BE2C (cell line): ENCODE data around the gene PILRA.
"Not testable (repeated sequence)": the region's sequence is repeated elsewhere in the genome, so short reads cannot be mapped to it uniquely, and the experiment has no call there.

Experiments used
- DNase-seq: peaks from one replicate; pipeline ENCODE4 v3.0.0-alpha.2; 2020
- H3K27me3 ChIP-seq: fragments of 250-450 bp; sonication (Bioruptor Pico); 2 replicates; pipeline ENCODE4 v1.5.1; 2020; ENCODE audit warnings: mild to moderate bottlenecking
- H3K36me3 ChIP-seq: fragments of 250-450 bp; sonication (Bioruptor Pico); 2 replicates; pipeline ENCODE4 v1.5.1; 2020; ENCODE audit warnings: mild to moderate bottlenecking
- H3K4me1 ChIP-seq: fragments of 250-450 bp; sonication (Bioruptor Pico); 2 replicates; pipeline ENCODE4 v1.5.1; 2020
- H3K4me3 ChIP-seq: 2 replicates; pipeline ENCODE4 v1.5.1; 2011; ENCODE audit warnings: low read depth, low read length
- H3K9me3 ChIP-seq: fragments of 250-450 bp; sonication (Bioruptor Pico); 2 replicates; pipeline ENCODE4 v1.5.1; 2020
- CTCF ChIP-seq: IDR thresholded peaks from 2 replicates; pipeline ENCODE4 v1.5.1; 2012; ENCODE audit warnings: mild to moderate bottlenecking, low read depth, low read length

Gene PILRA

GRCh38 chr7:100441641-100442535 lies 68.6 kb downstream of the PILRA start:
- no peaks in the 10 kb centered on the region for H3K27me3 ChIP-seq
- H3K4me3 ChIP-seq = no peak overlapping the region
- no peak for DNase-seq
- H3K4me1 ChIP-seq = peaks cover 7% of the 10 kb centered on the region
- H3K9me3 ChIP-seq = no peaks in the 10 kb centered on the region
- H3K36me3 ChIP-seq = no peaks in the 10 kb centered on the region
- no peak for TF ChIP-seq CTCF

GRCh38 chr7:100443096-100443840 lies 70.0 kb downstream of the PILRA start:
- TF ChIP-seq CTCF = no peak
- H3K9me3 ChIP-seq = no peaks in the 10 kb centered on the region
- no peak for DNase-seq
- no peaks in the 10 kb centered on the region for H3K27me3 ChIP-seq
- no peak overlapping the region for H3K4me3 ChIP-seq
- no peaks in the 10 kb centered on the region for H3K36me3 ChIP-seq
- H3K4me1 ChIP-seq = peaks cover 7% of the 10 kb centered on the region

DNA sequence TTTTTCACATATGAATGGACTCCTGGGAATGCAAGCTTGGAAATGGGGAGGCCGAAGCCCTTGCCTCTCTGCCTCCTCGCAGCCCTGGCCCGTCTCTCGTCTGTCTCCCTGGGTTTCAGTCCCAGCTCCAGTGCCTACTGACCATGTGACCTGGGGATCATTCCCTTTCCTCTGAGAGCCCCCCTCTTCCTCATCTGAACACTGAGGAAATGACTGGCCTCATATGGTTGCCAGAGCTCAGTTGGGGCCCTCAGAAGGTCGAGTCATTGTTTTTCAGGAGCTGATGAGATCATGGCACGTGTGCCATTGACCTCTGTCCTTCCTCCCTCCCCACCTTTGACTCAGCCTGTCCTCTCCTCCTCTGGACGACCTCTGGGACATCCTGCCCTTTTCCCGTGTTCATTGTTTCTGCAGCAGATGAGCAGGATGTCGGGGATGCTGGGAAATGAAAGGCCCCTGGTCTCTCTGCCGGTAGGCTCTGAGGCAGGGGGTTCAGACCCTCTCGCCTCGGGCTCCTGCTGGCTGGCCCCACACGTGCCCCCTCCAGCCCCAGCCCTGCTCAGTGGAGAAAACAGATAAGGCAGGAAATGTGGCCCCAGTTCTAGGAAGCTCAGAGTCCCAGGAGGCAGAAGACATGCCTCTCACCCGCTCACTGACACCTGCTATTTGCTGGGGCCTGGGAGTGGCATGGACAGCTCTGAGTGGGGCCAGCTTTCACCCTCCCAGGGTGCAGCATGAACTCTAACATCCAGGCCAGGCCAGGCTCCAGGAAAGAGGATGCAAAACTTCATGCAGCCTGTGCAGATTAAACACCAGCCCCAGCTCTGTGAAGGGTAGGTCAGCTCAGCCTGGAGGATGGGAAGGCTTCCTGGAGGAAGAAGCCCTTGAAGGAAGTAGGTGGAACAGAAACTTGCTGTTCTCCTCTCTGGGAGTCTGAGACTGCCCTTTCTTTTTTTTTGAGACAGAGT lies 71.3 kb downstream of the PILRA start:
- DNase-seq = no peak
- Histone ChIP-seq H3K27me3 (no peaks in the 10 kb centered on the region), H3K4me3 (no peak overlapping the region), H3K4me1 (peaks cover 7% of the 10 kb centered on the region), H3K9me3 (no peaks in the 10 kb centered on the region), H3K36me3 (no peaks in the 10 kb centered on the region)
- no peak for TF ChIP-seq CTCF

GRCh38 chr7:100446040-100446439 lies 72.8 kb downstream of the PILRA start:
- no peaks in the 10 kb centered on the region for H3K27me3 ChIP-seq
- peaks cover 7% of the 10 kb centered on the region for H3K4me1 ChIP-seq
- no peak for DNase-seq
- no peak overlapping the region for H3K4me3 ChIP-seq
- no peak for TF ChIP-seq CTCF
- no peaks in the 10 kb centered on the region for H3K9me3 ChIP-seq
- no peaks in the 10 kb centered on the region for H3K36me3 ChIP-seq

- not testable (repeated sequence) for H3K27me3 ChIP-seq, H3K36me3 ChIP-seq, H3K4me3 ChIP-seq, DNase-seq, H3K9me3 ChIP-seq, H3K4me1 ChIP-seq
Observed at GRCh38 chr7:100447363-100447762, 74.1 kb downstream of the PILRA start.

GRCh38 chr7:100449190-100449795 lies 76.0 kb downstream of the PILRA start:
- Histone ChIP-seq H3K9me3 (no peaks in the 10 kb centered on the region), H3K36me3 (no peaks in the 10 kb centered on the region), H3K4me3 (no peak overlapping the region), H3K27me3 (no peaks in the 10 kb centered on the region), H3K4me1 (peaks cover 7% of the 10 kb centered on the region)
- DNase-seq = no peak
- TF ChIP-seq CTCF = no peak
